Adrenal gland (tissue), 12 donors: ENCODE measurements around the gene GSG1. TPM values are rescaled to one million over a fixed set of nuclear protein-coding genes. Genes with fewer than 3 reads are reported as not detected.
A peak's percentile ranks its signal among the peaks of the same experiment; 100 is the strongest.

Experiments
- DNase-seq, 7 donors: peaks; one replicate each; pipeline ENCODE4 v3.0.0-alpha.2; 2019 to 2020
- H3K27ac ChIP-seq, 5 donors: fragments of 200-600 bp; sonication (generic) in 4 of 5; 1 replicate in 3 of 5; 2 replicates in 2 of 5; pipeline versions ENCODE4 v1.5.1 to v1.8.0; 2016 to 2020; ENCODE audit warnings: mild to moderate bottlenecking in 1 of 5
- H3K27me3 ChIP-seq: fragments of 200-600 bp; 2 replicates; pipeline ENCODE4 v1.8.0; 2021
- H3K36me3 ChIP-seq, 2 donors: fragments of 200-600 bp; replicated peaks in 1 of 2; 1 replicate in 1 of 2; 2 replicates in 1 of 2; pipeline versions ENCODE4 v1.5.1 to v1.8.0; 2018 to 2022
- H3K4me1 ChIP-seq, 2 donors: fragments of 200-600 bp; replicated peaks in 1 of 2; 1 replicate in 1 of 2; 2 replicates in 1 of 2; pipeline versions ENCODE4 v1.5.1 to v1.8.0; 2018 to 2021
- H3K4me3 ChIP-seq, 4 donors: fragments of 200-600 bp; sonication (generic) in 3 of 4; one replicate each; pipeline ENCODE4 v1.5.1; 2016 to 2018
- H3K9me3 ChIP-seq, 3 donors: fragments of 200-600 bp; sonication (generic) in 1 of 3; replicated peaks in 1 of 3; 1 replicate in 2 of 3; 2 replicates in 1 of 3; pipeline versions ENCODE4 v1.5.1 to v1.8.0; 2016 to 2021
- CTCF ChIP-seq, 6 experiments: fragments of 450-650 bp in 4 of 6; fragments of 200-600 bp in 2 of 6; sonication (generic) in 1 of 6; IDR thresholded peaks; 1 replicate in 5 of 6; 2 replicates in 1 of 6; pipeline versions ENCODE4 v1.5.1 to v1.8.0; 2016 to 2021; ENCODE audit warnings: antibody characterized with exemption in 6 of 6, mild to moderate bottlenecking in 2 of 6, moderate library complexity in 1 of 6
- POLR2A ChIP-seq, 2 donors: fragments of 450-650 bp; IDR thresholded peaks; one replicate each; pipeline ENCODE4 v1.6.1; 2017; ENCODE audit warnings: antibody characterized with exemption in 2 of 2, mild to moderate bottlenecking in 2 of 2, moderate library complexity in 1 of 2
- WGBS, 4 donors: extraction: QIAGEN DNeasy Blood & Tissue Kit in 2 of 4; methylation state at CpG; one replicate each; pipeline versions ENCODE4 v1.1.5 to v1.1.7; 2013 to 2017; 5-methylcytosine and 5-hydroxymethylcytosine counted together
- intact Hi-C, 2 donors: fragments of 100-400 bp; cut with DNase I; formaldehyde crosslinking; loops; one replicate each; pipeline versions ENCODE4 v1.14.1 to v1.15.0; 2022 to 2023
- polyA plus RNA-seq, 3 donors: library from polyadenylated mRNA; stranded (reverse); fragments of 200-250 nt in 2 of 3; fragments of 350-450 nt in 1 of 3; fragmentation: Illumina TruSeq in 1 of 3; extraction: RNeasy Lipid Tissue Mini Kit (QIAGEN cat#74804) in 1 of 3; gene quantifications; one replicate each; pipeline ENCODE4 v1.2.3, GENCODE V29; 2013 to 2014
- total RNA-seq, 9 donors: library from RNA; depleted of rRNA in 4 of 9; stranded (reverse); fragments of >200 nt in 4 of 9; fragments of 120-200 nt in 1 of 9; fragmentation: NEBNext Ultra II Directional in 1 of 9; extraction: Animal tissue kit (Norgen Biotek cat#: 25700) in 1 of 9; gene quantifications; one replicate each; pipeline versions ENCODE4 v1.1.0 to v1.2.4, GENCODE V29; 2013 to 2023
- donor health status: healthy with polysubstance abuse.
- donor health status: Bipolar disorder and iron deficiency.
- donor health status: DM: yes; HTN: yes; CAD: no.
- donor health status: DM: no; HTN: no; CAD: no.
- donor health status: DM: no; HTN: no; CAD: no.
- donor health status: DM: yes; HTN: yes; CAD: no.

Gene GSG1
- total and polyA plus RNA-seq, 12 donors, result not detected

- Histone ChIP-seq H3K27ac (peak overlapping the region; percentile 70 to 98 (median 80)), H3K27me3 (no peaks in the 10 kb centered on the region), H3K36me3 (no peaks in the 10 kb centered on the region), H3K9me3 (no peaks in the 10 kb centered on the region), H3K4me3 (no peak overlapping the region), H3K4me1 (peaks cover 21 to 55% of the 10 kb centered on the region in 2 donors)
- WGBS, 4 donors, result 62 to 68% (median 65%) methylated on average over 8 of the region's 8 CpGs
- TF ChIP-seq POLR2A (IDR thresholded peaks at IDR 0.05) (no peak), CTCF (IDR thresholded peaks at IDR 0.05) (no peak)
- peak in 4 of 7 donors; percentile 33 to 59 (median 37) for DNase-seq
- intact Hi-C loops, result loop anchor here (5.0 to 10.0 kb wide), 3 partner anchors 103 to 184 kb away; no protein-coding TSS in a partner anchor
Observed at GRCh38 chr12:13099066-13099843, 4.2 kb downstream of the GSG1 start.

GRCh38 chr12:13097491-13098011, 5.9 kb downstream of the GSG1 start:
- intact Hi-C loops, result loop anchor here (5.0 to 10.0 kb wide), 3 partner anchors 105 to 183 kb away; no protein-coding TSS in a partner anchor
- H3K4me1 ChIP-seq, result peaks cover 28 to 55% of the 10 kb centered on the region in 2 donors
- 45 to 53% (median 50%) methylated on average over 9 of the region's 9 CpGs for WGBS, 4 donors

GRCh38 chr12:13095266-13095995, 8.0 kb downstream of the GSG1 start:
- H3K4me1 ChIP-seq, result peaks cover 12 to 37% of the 10 kb centered on the region in 2 donors

More at GRCh38 chr12:13097491-13098011, 5.9 kb downstream of the GSG1 start:
- no peaks in the 10 kb centered on the region for H3K9me3 ChIP-seq
- H3K27ac ChIP-seq, result peak overlapping the region; percentile 27 to 93 (median 64)
- no peak for DNase-seq
- no peaks in the 10 kb centered on the region for H3K36me3 ChIP-seq
- peak overlapping the region in 1 of 4 donors; percentile 7 for H3K4me3 ChIP-seq
- TF ChIP-seq CTCF (IDR thresholded peaks at IDR 0.05), result no peak
- no peak for TF ChIP-seq POLR2A (IDR thresholded peaks at IDR 0.05)
- no peaks in the 10 kb centered on the region for H3K27me3 ChIP-seq

More at GRCh38 chr12:13095266-13095995, 8.0 kb downstream of the GSG1 start:
- intact Hi-C loops, result loop anchor here (5.0 to 10.0 kb wide), 3 partner anchors 107 to 181 kb away; no protein-coding TSS in a partner anchor
- 77 to 91% (median 81%) methylated on average over 8 of the region's 8 CpGs for WGBS, 4 donors
- H3K9me3 ChIP-seq, result no peaks in the 10 kb centered on the region
- no peak for DNase-seq
- no peaks in the 10 kb centered on the region for H3K36me3 ChIP-seq
- TF ChIP-seq POLR2A (IDR thresholded peaks at IDR 0.05), result no peak
- no peak for TF ChIP-seq CTCF (IDR thresholded peaks at IDR 0.05)
- peaks cover 3% of the 10 kb centered on the region for H3K27me3 ChIP-seq
- H3K27ac ChIP-seq, result no peak overlapping the region
- H3K4me3 ChIP-seq, result no peak overlapping the region
